ENCODE results near the gene ARF1. TPM values are rescaled to one million over a fixed set of nuclear protein-coding genes. Genes with fewer than 3 reads are reported as not detected.

ARF1 gene
- total and polyA plus RNA-seq, 2 of the 13 experiments (the other 11 are each of a cell fraction or from before 2014, with no cell fraction given): 186 to 327 TPM

GRCh38 chr1:228109073-228109961 is 26.8 kb downstream of the ARF1 start, which contains the start of gene MRPL55 (continued):
- TF ChIP-seq ZBED4 (CRISPR knock-in tag; IDR thresholded peaks at IDR 0.05; ENCODE audit: borderline replicate concordance) (no peak), ZFP36L1 (CRISPR knock-in tag; IDR thresholded peaks at IDR 0.05) (0 out of 2 replicates have a peak, but pooled peaks have one; percentile 85), FOXA3 (CRISPR knock-in tag; IDR thresholded peaks at IDR 0.05) (peak; percentile 56), MNT (IDR thresholded peaks at IDR 0.05) (peak; percentile 58), PPARG (CRISPR knock-in tag; conservative IDR thresholded peaks at IDR 0.05) (no peak; the same call in 1 of the 2 replicates), PRPF4 (IDR thresholded peaks at IDR 0.05; ENCODE audit: low read depth, low read length, poor library complexity, severe bottlenecking) (no peak), ZNF7 (CRISPR knock-in tag; IDR thresholded peaks at IDR 0.05) (no peak; the same call in 1 of the 2 replicates), NFATC3 (CRISPR knock-in tag; IDR thresholded peaks at IDR 0.05) (no peak; the same call in 1 of the 2 replicates), TBP (CRISPR knock-in tag; IDR thresholded peaks at IDR 0.05) (0 out of 2 replicates have a peak, but pooled peaks have one; percentile 70), ZC3H13 (CRISPR knock-in tag; IDR thresholded peaks at IDR 0.05) (peak; percentile 61; the same call in 1 of the 2 replicates), CREB1 (IDR thresholded peaks at IDR 0.05) (peak; percentile 99), CREB1 (CRISPR knock-in tag; IDR thresholded peaks at IDR 0.05) (peak; percentile 100), POLR2G (IDR thresholded peaks at IDR 0.05; ENCODE audit: low read depth, low read length) (peak; percentile 91), ZBTB8A (CRISPR knock-in tag; IDR thresholded peaks at IDR 0.05; ENCODE audit: borderline replicate concordance, low read depth) (no peak), FOXK1 (CRISPR knock-in tag; IDR thresholded peaks at IDR 0.05; ENCODE audit: borderline replicate concordance, low read depth) (peak; percentile 91; the same call in 1 of the 2 replicates), ZNF513 (CRISPR knock-in tag; conservative IDR thresholded peaks at IDR 0.05) (0 out of 2 replicates have a peak, but pooled peaks have one; percentile 65)
- TF ChIP-seq, protein P1, sequence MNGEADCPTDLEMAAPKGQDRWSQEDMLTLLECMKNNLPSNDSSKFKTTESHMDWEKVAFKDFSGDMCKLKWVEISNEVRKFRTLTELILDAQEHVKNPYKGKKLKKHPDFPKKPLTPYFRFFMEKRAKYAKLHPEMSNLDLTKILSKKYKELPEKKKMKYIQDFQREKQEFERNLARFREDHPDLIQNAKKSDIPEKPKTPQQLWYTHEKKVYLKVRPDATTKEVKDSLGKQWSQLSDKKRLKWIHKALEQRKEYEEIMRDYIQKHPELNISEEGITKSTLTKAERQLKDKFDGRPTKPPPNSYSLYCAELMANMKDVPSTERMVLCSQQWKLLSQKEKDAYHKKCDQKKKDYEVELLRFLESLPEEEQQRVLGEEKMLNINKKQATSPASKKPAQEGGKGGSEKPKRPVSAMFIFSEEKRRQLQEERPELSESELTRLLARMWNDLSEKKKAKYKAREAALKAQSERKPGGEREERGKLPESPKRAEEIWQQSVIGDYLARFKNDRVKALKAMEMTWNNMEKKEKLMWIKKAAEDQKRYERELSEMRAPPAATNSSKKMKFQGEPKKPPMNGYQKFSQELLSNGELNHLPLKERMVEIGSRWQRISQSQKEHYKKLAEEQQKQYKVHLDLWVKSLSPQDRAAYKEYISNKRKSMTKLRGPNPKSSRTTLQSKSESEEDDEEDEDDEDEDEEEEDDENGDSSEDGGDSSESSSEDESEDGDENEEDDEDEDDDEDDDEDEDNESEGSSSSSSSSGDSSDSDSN (CRISPR knock-in tag; IDR thresholded peaks at IDR 0.05): peak; percentile 72
